Activated T-helper 9 cell treated with anti-CD3 and anti-CD28 coated beads, Interleukin-2, amount 50 U/mL, for 16 hours (primary cell): ENCODE data around the gene SLC39A11.
"Not testable (repeated sequence)": the region's sequence is repeated elsewhere in the genome, so short reads cannot be mapped to it uniquely, and the experiment has no call there.

Source experiments
- DNase-seq: peaks from one replicate; pipeline ENCODE4 v3.0.0-alpha.2; 2020; ENCODE audit warnings: low read depth

SLC39A11 gene

DNA sequence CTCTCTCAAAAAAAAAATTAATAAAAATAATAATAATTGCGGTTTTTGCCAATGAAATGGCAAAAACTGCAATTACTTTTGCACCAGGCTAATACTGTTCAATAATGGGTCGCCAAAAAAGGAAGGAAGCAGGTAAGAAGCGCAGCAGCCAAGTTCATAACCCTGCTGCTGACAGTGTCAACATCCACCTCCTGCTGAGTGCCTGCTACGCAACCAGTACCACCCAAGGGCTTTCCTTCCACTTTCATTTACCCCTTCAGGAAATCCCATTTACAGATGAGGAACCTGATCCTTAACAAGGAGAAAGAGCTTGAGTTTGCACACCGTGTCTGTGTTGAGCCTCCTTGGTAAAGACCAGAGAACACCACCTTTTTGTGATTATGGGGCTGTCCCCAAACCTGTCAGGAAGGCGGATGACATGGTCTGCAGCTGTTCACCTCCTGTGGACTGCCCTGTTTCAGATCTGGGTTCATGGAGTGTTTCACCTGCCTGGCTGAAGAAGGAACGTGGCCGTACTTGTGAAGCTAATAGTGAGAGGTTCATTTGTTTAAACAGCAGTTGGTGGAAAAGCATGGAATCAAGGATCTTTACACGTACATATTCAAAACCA, 378.0 kb downstream of the SLC39A11 start:
- no peak for DNase-seq

DNA sequence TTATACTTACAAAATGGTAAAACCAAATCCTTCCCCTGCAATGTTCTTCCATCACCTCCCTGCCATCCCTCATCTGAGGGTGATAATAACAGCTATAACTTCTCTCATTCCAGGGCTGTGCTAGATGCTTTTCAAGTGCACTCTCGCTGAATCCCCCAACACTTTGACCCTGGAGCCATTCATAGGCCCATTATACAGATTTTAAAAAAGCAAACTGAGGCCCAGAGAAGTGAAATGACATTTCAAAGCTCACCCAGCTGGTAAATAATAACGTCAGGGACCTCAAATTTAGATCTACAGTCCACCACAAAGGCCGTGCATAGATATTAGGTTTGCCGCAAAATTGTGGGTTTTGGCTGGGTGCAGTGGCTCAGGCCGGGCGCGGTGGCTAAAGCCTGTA, 378.8 kb downstream of the SLC39A11 start:
- DNase-seq, result no peak

DNA sequence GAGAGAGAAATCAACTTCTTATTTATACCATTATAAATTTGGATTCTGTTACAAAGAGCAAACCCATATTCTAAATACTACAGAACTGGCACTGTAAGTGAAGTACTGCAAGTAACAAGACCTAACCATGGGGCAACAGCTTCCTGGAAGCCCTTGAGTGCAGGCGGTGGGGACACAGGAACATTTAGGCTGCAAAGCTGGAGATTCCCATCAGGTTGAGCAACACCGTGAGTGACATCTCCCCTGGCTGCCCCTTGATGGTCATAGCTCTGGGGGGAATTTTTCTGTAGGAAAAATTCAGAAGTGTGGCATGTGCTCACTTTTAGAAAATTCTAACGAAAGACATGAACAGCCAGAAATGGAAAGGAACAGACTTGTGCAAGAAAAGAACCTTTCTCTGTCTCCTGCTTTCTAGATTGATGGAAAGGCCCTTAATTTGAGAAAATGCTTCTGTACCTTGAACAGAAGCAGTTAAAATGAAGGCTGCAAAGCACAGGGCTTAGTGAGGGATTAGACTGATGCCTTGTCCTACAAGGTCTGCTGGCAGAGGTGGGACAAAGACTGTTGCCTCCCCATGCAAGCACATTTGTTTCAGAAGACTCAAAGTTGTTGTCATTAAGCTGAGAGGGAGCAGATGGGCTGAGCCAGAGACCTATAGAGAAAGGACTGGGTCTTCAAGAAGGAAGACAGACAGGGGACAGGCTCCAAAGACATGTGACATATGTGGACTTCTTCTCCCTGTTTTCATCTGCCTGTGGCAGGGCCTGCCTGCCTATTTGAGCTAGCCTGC, 380.8 kb downstream of the SLC39A11 start:
- DNase-seq, result no peak

DNA sequence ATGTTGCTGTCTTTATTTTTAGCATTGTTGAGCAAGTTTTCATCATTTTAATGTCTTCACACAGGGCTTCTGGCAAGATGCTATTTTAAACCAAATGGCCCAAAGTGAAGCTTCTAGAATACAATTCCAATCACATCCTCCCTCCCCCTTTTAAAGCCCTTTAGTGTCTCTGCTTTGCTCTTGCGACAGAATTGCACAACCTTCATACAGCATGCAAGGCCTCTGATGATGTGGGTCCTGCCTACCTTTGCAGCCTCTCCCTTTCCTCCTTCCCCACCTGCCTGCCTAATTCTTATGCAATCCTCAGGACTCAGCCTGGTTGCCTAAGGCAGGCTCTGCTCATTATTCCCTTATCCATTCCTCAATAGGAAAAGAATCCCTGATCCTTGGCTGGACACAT, 381.7 kb downstream of the SLC39A11 start:
- no peak for DNase-seq

DNA sequence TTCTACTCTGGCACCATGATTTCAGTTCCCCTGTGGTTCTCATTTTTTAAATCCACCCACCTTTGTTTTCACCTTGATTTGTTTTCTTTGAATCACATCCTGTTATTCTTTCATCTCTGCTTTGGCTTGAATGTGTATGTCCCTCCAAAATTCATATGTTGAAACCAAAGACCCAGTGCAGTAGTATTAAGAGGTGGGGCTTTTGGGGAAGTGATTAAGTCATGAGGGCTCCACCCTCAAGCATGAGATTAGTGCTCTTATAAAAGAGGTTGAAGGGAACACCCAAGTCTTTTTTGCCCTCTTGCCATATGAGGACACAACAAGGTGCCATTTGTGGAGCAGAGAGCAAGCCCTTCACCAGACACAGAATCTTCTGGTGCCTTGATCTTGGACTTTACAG, 382.3 kb downstream of the SLC39A11 start:
- DNase-seq, result no peak

DNA sequence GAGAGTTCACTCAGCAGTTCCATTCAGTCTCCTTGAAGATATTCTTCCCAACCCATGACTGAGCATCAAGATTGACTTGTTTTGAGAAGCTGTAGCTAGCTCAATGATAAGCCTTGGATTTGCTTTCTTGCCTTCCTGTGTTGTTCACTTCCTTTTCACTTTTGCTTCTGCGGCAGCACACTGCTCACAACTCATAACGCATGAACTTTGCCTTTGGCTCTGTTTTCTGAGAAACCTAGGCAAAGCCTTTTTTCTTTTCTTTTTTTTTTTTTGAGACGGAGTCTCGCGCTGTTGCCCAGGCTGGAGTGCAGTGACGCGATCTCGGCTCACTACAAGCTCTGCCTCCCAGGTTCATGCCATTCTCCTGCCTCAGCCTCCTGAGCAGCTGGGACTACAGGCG, 383.8 kb downstream of the SLC39A11 start:
- DNase-seq, result not testable (repeated sequence)

DNA sequence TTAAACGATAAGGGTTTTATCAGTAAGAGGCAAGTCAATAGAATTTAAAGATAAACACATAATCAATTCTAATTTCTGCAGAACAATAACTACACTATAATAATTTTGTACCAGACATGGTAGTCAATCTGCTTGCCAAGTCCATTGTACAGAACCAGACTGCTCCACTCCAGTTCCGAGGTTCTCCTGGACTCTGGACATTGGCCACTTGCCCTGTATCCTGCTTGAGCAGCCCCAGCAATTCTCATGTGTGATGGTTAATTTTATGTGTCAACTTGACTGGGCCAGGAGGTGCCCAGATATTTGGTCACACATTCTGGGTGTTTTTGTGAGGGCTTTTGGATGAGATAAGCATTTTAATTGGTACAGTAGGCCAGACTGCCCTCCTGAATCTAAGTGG, 384.6 kb downstream of the SLC39A11 start:
- no peak for DNase-seq

DNA sequence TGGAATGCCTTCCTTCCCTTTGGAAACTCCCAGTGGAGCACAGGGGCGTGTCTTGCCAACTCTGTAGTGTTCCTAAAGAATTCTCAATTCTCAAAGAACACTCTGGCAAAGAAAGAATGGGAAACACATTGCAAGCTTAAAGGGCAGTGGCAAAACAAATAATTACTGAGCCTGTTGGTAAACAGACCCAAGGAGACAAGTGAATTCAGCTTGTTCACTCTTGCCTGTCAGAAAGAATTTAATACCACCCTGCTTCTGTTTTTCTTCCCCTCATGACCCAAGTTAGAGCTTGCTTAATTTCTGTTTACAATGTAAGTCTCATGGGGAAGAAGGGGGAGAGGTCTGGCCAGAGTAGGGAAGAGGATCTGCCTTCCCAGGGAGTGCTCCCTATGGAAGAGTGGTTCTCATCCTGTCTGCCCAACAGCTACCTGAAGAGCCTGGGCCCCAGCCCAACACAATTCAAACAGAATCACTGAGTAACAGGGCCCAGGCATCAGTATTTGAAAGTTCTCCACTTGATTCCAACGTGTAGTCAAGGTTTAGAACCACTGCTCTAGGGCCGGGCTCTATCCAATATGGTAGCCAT, 386.0 kb downstream of the SLC39A11 start:
- DNase-seq, result no peak

DNA sequence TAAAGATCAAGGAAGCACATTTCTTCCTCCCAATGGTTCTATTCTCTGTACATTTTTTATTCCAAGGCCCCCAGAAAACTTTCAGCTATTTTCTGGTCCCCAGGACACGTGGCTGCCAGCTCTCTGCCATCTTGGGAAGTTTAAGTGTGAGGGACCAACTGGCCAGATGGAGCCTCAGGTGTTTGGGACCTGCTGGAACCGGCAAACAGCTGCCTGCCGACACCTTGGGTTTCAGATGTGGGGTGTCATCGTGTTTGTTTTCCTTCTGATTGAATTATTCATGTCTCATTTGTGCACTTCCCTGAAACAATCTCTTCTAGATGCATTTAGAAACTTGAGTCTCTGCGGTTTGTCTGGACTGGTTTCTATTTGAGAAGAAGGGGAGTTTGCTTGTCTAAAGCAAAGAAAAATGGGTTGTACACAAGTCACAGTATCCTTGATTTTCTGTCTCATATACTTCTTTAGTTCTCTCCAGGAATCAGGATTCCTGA, 386.5 kb downstream of the SLC39A11 start:
- DNase-seq, result no peak

DNA sequence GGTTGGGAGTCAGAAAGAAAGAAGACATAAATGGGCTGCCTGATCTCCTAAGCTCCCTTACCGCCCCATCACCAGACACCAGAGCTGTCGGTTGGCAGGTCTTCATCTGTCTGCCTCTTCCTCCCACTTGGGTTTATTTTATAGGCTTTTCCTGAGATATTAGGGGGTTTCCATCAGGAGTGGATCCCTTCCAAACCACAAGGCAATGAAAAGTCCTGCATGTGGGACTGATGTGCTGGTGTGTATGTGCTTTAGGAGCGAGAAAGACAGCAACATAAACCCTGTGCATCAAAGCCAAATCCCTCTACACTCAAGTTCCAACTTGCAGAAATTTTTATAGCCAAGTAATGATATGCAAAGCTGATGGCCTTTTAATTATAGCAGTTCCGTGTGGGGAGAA, 389.5 kb downstream of the SLC39A11 start:
- DNase-seq, result no peak

DNA sequence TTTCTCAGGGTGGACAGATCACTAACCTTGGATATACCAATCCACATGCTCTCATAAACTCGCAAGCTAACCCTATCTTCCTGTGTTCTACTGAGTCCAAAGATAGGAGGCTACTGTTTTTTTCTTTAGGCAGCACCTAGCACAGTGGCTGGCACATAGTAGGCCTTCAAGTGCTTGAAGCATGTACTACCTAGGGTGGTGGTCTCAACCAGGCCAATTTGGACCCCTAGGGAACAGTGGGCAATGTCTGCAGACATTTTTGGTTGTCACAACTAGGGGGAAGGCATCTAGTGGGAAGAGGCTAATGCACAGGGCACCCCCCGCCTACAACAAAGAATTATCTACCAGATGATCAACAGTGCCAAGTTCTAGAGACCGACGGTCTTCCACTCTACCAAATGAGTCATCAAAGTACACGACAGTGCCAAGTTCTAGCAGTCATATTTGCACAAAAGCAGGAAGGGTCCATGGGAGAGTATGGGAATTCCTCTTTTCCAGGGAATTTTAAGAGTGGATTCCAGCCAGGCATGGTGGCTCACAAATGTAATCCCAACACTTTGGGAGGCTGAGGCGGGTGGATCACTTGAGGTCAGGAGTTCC, 390.3 kb downstream of the SLC39A11 start:
- DNase-seq, result no peak

DNA sequence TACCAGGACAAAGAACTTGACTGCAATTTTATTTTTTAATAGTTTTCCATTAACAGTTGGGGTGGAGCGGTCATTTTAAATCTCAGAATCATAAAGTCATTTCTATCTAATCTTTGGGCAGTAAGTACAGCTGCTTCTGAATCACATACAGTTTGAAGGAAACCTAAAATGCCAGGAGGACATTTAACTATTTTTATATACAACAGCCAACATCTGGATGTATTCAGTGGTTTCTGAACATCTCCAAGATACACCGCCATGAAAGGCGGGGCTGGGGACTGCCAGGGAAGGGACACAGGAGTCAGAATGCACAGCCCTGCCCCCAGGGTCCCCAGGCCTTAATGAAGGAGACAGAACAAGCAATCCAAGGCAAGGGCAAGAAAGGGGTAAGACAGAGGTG, 392.3 kb downstream of the SLC39A11 start:
- no peak for DNase-seq

DNA sequence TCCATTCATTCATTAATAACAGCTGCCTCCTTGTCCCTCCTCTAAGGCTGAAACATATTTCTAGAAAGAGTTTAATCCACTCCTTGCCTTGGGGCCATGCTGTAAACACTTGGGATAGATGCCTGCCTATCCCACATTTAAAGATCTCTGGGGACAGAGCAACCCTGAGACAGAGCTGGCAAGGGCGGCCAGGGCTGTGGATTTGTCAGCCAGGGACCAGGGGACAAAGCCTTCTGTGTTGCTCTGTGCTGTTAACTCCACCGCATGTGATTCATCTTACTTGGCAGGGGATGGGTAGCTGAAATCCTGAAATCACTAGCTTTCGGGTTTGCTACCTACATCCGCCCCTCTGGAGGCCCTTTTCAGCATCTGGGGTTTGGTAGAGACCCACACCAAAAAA, 392.9 kb downstream of the SLC39A11 start:
- no peak for DNase-seq

DNA sequence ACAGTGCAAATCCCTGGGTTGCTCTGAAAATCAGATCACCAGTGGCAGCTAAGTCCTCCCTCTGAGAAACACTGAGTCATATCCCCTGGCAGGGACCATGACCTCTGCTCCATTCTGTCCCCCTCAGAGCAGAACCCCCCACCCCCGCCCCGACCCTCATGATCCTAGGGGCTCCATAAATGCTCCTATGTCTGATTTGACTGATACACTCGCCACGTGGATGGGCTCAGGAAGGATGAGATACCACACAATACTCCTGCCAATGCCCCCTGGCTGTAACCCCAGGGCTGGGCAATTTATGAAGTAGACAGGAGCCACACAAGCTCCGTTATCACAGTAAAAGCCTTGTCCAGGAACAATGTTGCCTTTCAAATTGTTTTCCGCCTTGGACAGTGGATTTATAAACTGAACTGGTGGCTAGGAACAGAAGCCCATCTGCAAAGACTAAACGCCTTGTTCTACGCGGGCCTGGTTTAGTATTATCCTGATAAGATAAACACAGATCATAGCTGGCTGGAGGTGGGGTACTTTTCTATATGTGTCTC, 394.8 kb downstream of the SLC39A11 start:
- DNase-seq, result no peak

DNA sequence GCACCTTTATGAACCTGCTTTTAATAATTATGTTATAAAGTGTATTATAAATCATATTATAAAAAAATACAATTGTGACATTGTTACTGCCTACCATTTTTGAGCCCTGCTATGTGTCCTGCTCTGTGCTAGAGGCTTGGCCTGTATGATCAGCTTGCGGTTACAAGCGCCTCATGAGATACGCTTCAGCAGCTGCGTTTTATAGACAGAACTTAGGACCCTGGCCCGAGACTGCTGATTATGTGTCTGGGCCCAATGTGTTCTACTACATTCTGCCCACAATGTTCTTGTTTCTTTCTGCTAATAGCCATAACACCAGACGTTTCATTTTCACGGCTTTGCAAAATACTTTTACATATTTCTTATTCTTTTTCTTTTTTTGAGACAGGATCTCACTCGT, 395.8 kb downstream of the SLC39A11 start:
- DNase-seq, result no peak

DNA sequence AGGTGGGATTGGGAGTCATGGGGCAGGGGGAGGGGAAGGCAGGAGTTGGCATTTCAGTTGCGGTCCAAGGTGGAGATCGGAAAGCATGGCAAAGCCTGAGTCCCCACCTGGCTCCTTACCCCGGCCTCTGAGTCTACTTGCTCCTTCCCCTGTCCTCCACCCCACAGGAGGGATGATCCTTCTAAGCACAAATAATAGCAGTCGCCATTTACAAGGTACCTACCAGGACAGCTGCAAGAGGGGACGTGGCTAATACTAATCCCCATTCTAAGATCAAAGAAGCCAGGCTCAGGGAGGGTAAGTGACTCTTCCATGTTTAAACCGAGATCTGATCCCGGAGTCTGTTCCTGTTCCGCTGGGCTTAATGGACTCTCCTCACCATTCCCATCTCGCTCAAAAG, 396.3 kb downstream of the SLC39A11 start:
- DNase-seq, result no peak

DNA sequence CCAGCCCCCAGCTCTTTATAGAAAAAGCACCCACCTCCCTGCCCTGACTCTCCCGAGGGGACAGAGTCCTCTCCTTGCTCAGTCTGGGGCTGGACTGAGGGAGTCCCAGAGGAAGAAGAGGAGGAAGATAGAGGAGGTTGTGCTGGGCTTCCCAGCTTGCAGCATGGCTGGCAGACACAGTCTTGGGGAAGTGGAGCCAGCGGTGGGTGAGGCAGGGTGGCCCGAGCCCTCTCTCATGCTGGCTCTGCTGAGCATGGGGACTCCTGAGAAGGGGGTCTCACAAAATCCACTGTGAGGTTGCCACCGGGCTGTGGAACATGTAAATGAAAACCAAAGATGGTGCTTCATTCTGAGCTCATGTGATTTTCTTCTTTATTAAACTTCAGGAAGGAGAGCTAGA, 398.5 kb downstream of the SLC39A11 start:
- no peak for DNase-seq

DNA sequence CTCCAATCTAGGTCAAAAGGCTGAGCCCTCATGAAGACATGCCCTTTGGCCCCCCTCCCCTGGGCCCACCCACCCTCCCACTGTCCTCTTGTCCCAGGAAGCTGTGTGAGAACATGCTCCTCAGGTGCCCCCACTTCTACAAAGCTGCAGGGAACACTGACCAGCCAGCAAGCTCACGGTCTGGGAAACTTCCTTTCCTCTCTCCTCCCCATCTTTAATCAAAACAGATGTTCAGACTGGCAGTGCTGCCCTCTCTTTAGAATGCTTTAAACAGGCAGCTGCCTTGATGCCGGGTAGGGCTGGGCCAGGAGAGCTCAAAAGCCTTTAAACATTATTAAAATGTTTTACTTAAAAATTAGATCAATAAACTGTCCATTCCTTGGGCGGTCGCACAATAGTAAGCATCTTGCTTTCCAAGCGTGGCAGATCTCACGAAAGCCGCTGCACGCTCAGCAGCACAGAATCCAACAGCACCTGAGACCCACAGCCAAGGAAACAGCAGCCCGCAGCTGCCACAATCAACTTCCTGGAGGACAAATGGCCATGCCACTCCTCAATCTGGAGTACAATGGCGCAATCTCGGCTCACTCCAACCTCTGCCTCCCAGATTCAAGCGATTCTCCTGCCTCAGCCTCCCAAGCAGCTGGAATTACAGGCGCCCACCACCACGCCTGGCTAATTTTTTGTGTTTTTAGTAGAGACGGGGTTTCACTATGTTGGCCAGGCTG, 399.2 kb downstream of the SLC39A11 start:
- no peak for DNase-seq

DNA sequence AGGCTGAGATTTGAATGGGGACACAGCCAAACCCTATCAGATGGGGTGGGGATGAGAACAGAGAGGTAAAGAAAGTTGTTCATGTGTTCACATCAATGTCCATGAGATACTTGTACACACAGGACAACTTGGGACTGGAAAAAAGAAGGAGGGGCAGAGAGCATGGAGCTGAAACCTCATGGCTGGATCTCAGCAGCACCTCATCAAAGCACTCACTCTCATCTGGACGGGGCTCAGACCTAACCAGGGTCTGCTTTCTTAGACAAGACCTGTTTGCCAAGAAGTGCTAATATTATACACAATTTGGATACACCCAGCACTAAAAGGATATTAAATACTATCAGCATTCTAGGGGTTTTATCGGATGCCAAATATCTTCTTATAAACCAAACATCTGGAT, 399.8 kb downstream of the SLC39A11 start:
- no peak for DNase-seq

DNA sequence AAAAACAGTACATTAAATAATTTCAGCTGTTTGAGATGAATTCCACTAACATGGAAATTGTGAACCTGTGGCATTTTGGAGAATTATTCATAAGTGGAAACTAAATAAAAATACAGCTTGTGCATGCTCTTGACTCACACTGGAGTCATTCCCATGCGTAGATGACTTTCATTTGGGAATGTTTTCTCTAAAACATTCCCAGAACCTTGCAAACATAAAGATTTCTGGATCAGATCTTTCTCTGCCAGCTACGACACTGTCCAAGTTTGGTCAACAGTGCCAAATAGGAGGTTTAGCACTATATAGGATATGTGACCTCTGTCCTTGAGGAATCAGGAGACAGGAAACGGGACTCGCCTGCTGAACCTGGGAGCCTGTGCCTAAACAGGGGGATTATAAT, 400.9 kb downstream of the SLC39A11 start:
- DNase-seq, result no peak

DNA sequence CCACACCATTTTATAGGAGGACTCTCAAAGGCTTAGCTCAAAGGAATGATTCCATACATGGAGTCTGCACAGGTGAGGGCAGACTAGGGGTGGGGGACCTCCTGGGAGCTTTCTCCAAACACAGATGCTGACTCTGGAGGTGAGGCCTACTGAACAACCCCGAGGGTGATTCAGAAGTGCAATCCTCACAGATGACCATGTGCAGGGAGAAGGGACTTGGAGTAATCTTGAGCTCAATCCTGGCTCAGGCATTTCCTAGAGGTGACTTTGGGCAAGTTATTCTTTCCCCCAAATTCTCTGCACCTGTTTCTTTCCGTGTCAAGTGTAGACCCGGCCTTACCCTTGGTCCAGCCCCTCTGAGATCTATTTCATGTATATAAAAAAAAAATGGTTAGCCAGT, 401.5 kb downstream of the SLC39A11 start:
- DNase-seq, result no peak

DNA sequence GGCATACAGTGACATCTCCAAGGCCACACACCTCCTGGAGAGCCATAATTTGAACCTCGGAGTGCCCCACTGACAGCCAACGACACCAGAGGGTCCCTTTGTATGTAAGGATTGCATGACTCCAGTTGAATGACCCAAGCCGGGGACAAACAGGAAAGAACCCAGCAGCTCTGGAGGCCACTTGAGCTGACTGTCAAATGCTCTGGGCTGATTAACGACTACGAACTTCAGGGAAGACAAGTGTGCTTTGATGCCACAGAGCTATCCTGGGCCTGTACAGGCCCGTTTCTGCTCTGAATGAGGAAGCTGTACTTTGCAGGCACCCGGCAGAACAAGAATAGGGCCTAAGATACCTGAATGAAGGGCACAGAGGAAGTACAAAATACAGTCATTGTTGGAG, 404.6 kb downstream of the SLC39A11 start:
- DNase-seq, result no peak
